ENCODE measurements around the gene CDK5RAP1.

DNA sequence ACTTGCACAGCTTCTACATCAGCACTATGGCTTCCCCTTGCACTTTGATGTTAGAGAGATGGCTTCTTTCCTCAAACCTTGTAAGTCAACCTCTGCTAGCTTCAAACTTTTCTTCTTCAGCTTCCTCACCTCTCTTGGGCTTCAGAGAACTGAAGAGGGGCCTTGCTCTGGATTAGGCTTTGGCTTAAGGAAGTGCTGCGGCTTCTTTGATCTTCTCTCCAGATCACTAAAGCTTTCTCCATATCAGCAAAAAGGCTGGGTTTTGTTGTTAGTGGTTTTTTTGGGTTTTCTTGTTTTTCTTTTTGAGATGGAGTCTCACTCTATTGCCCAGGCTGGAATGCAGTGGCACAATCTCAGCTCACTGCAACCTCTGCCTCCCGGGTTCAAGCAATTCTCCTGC lies 24.0 kb downstream of the CDK5RAP1 start:
- TF ChIP-seq CREB1 (CRISPR knock-in tag; IDR thresholded peaks at IDR 0.05): no peak
- TF ChIP-seq, protein P1, sequence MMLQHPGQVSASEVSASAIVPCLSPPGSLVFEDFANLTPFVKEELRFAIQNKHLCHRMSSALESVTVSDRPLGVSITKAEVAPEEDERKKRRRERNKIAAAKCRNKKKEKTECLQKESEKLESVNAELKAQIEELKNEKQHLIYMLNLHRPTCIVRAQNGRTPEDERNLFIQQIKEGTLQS (CRISPR knock-in tag; conservative IDR thresholded peaks at IDR 0.05): no peak
- TF ChIP-seq, protein P2, sequence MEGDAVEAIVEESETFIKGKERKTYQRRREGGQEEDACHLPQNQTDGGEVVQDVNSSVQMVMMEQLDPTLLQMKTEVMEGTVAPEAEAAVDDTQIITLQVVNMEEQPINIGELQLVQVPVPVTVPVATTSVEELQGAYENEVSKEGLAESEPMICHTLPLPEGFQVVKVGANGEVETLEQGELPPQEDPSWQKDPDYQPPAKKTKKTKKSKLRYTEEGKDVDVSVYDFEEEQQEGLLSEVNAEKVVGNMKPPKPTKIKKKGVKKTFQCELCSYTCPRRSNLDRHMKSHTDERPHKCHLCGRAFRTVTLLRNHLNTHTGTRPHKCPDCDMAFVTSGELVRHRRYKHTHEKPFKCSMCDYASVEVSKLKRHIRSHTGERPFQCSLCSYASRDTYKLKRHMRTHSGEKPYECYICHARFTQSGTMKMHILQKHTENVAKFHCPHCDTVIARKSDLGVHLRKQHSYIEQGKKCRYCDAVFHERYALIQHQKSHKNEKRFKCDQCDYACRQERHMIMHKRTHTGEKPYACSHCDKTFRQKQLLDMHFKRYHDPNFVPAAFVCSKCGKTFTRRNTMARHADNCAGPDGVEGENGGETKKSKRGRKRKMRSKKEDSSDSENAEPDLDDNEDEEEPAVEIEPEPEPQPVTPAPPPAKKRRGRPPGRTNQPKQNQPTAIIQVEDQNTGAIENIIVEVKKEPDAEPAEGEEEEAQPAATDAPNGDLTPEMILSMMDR (IDR thresholded peaks at IDR 0.05): no peak
- TF ChIP-seq JUN (CRISPR knock-in tag; IDR thresholded peaks at IDR 0.05): no peak
- TF ChIP-seq FOXP1 (CRISPR knock-in tag; IDR thresholded peaks at IDR 0.05; ENCODE audit: borderline replicate concordance): no peak
- TF ChIP-seq RELA (CRISPR knock-in tag; IDR thresholded peaks at IDR 0.05; ENCODE audit: borderline replicate concordance): no peak
- TF ChIP-seq, protein P3, sequence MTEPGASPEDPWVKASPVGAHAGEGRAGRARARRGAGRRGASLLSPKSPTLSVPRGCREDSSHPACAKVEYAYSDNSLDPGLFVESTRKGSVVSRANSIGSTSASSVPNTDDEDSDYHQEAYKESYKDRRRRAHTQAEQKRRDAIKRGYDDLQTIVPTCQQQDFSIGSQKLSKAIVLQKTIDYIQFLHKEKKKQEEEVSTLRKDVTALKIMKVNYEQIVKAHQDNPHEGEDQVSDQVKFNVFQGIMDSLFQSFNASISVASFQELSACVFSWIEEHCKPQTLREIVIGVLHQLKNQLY (CRISPR knock-in tag; IDR thresholded peaks at IDR 0.05): no peak
- TF ChIP-seq, protein P4, sequence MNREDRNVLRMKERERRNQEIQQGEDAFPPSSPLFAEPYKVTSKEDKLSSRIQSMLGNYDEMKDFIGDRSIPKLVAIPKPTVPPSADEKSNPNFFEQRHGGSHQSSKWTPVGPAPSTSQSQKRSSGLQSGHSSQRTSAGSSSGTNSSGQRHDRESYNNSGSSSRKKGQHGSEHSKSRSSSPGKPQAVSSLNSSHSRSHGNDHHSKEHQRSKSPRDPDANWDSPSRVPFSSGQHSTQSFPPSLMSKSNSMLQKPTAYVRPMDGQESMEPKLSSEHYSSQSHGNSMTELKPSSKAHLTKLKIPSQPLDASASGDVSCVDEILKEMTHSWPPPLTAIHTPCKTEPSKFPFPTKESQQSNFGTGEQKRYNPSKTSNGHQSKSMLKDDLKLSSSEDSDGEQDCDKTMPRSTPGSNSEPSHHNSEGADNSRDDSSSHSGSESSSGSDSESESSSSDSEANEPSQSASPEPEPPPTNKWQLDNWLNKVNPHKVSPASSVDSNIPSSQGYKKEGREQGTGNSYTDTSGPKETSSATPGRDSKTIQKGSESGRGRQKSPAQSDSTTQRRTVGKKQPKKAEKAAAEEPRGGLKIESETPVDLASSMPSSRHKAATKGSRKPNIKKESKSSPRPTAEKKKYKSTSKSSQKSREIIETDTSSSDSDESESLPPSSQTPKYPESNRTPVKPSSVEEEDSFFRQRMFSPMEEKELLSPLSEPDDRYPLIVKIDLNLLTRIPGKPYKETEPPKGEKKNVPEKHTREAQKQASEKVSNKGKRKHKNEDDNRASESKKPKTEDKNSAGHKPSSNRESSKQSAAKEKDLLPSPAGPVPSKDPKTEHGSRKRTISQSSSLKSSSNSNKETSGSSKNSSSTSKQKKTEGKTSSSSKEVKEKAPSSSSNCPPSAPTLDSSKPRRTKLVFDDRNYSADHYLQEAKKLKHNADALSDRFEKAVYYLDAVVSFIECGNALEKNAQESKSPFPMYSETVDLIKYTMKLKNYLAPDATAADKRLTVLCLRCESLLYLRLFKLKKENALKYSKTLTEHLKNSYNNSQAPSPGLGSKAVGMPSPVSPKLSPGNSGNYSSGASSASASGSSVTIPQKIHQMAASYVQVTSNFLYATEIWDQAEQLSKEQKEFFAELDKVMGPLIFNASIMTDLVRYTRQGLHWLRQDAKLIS (CRISPR knock-in tag; IDR thresholded peaks at IDR 0.05; ENCODE audit: borderline replicate concordance): no peak
- TF ChIP-seq, protein P5, sequence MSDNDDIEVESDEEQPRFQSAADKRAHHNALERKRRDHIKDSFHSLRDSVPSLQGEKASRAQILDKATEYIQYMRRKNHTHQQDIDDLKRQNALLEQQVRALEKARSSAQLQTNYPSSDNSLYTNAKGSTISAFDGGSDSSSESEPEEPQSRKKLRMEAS (CRISPR knock-in tag; IDR thresholded peaks at IDR 0.05): no peak
- TF ChIP-seq, protein P6, sequence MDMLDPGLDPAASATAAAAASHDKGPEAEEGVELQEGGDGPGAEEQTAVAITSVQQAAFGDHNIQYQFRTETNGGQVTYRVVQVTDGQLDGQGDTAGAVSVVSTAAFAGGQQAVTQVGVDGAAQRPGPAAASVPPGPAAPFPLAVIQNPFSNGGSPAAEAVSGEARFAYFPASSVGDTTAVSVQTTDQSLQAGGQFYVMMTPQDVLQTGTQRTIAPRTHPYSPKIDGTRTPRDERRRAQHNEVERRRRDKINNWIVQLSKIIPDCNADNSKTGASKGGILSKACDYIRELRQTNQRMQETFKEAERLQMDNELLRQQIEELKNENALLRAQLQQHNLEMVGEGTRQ (CRISPR knock-in tag; IDR thresholded peaks at IDR 0.05): no peak

All from WTC11 (cell line).